Vagina (tissue), 2 donors: Measurements from ENCODE around the gene ALG9. TPM values are rescaled to one million over a fixed set of nuclear protein-coding genes. Genes with fewer than 3 reads are reported as not detected.

Experiments used
- DNase-seq, 2 donors: peaks; one replicate each; pipeline ENCODE4 v3.0.0-alpha.2; 2017; ENCODE audit errors: extremely low spot score in 2 of 2
- H3K27ac ChIP-seq: fragments of 200-600 bp; sonication (generic); one replicate; pipeline ENCODE4 v1.5.1; 2019
- H3K27me3 ChIP-seq: fragments of 200-600 bp; sonication (generic); one replicate; pipeline ENCODE4 v1.5.1; 2019
- H3K36me3 ChIP-seq, 2 donors: fragments of 200-600 bp; sonication (generic); one replicate each; pipeline ENCODE4 v1.5.1; 2017 to 2019
- H3K4me1 ChIP-seq: fragments of 200-600 bp; sonication (generic); one replicate; pipeline ENCODE4 v1.5.1; 2019
- H3K4me3 ChIP-seq, 2 donors: fragments of 200-600 bp; sonication (generic); 1 replicate in 1 of 2; 2 replicates in 1 of 2; pipeline ENCODE4 v1.5.1; 2016 to 2019
- H3K9me3 ChIP-seq: fragments of 200-600 bp; sonication (generic); one replicate; pipeline ENCODE4 v1.5.1; 2019
- CTCF ChIP-seq, 3 experiments: fragments of 450-650 bp in 2 of 3; fragments of 200-600 bp in 1 of 3; sonication (generic) in 1 of 3; IDR thresholded peaks; one replicate each; pipeline ENCODE4 v1.5.1; 2017 to 2019; ENCODE audit warnings: antibody characterized with exemption in 3 of 3, mild to moderate bottlenecking in 2 of 3, moderate library complexity in 2 of 3
- POLR2A ChIP-seq, 2 donors: fragments of 450-650 bp; IDR thresholded peaks; one replicate each; pipeline ENCODE4 v1.6.1; 2017; ENCODE audit warnings: antibody characterized with exemption in 2 of 2, mild to moderate bottlenecking in 2 of 2, moderate library complexity in 2 of 2
- POLR2AphosphoS5 ChIP-seq, 2 donors: sonication (generic); formaldehyde crosslinking; IDR thresholded peaks; one replicate each; pipeline ENCODE4 v1.9.0; 2017; ENCODE audit warnings: antibody characterized with exemption in 2 of 2, mild to moderate bottlenecking in 2 of 2, low read depth in 1 of 2; ENCODE audit not compliant: insufficient read depth in 1 of 2
- intact Hi-C: fragments of 100-400 bp; cut with DNase I; formaldehyde crosslinking; loops from one replicate; pipeline ENCODE4 v1.15.1; 2023
- total RNA-seq: library from RNA; depleted of rRNA; stranded (reverse); fragments of >200 nt; gene quantifications from one replicate; pipeline ENCODE4 v1.2.3, GENCODE V29; 2016

The ALG9 gene
- 31.7 TPM for total RNA-seq

DNA sequence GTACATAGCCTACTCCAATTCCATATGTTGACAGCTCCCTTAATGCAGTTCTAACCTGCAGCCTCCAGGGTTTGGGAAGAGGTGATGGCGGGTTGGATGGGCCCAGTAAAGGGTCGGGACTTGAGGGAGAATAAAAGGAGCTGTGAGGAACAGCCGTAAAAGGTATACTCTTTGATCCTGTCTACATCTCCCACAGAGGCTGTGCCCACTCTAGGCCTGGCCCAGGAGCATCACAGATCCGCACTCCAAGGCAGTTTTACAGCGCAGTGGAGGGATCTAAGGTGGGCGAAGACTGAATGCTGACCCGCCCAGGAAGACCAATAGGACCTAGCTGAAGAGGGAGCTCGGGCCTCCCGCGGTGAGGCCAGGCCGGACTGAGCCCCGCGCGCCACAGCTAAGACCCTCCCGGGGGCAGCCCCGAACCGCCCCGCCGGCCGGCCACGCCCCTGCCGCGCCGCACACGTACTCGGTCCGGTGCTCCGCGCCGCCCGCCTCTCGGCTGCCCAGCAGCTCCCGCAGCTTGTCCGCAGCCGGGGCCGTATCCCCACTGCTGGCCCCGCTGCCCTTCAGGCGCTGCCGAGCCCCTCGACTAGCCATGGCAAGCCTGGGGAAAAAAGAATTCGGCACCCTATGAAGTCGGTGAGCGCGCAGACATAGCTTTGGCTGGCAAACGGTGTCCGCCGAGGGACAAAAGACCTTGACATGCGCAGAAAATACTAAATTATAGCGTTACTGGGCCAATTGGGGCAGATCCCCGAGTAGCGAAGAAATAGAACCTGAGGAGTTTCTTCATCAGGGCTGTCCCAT lies at the start of gene ALG9:
ALG9 (minus strand) TSS at position 696 of the 807 bp plus-strand sequence; CDS start at position 597, 99 bp downstream.
- Histone ChIP-seq H3K27ac (peak within 1 kb of the TSS; percentile 83), H3K36me3 (peaks cover 0 to 18% of the 10 kb centered on the region in 2 donors), H3K27me3 (no peaks in the 10 kb centered on the region), H3K4me3 (peak within 1 kb of the TSS; percentile 62 to 93), H3K9me3 (no peaks in the 10 kb centered on the region), H3K4me1 (peaks cover 16% of the 10 kb centered on the region)
- TF ChIP-seq CTCF (IDR thresholded peaks at IDR 0.05) (peak in 1 of 3 experiments; percentile 22), POLR2A (IDR thresholded peaks at IDR 0.05) (no peak), POLR2AphosphoS5 (IDR thresholded peaks at IDR 0.05; ENCODE audit: insufficient read depth in 1 of 2, low read depth in 1 of 2) (peak; percentile 75 to 91)
- no peak for DNase-seq
- intact Hi-C loops: loop anchor here (10.0 kb wide), 2 partner anchors 54 to 104 kb away; no protein-coding TSS in a partner anchor

DNA sequence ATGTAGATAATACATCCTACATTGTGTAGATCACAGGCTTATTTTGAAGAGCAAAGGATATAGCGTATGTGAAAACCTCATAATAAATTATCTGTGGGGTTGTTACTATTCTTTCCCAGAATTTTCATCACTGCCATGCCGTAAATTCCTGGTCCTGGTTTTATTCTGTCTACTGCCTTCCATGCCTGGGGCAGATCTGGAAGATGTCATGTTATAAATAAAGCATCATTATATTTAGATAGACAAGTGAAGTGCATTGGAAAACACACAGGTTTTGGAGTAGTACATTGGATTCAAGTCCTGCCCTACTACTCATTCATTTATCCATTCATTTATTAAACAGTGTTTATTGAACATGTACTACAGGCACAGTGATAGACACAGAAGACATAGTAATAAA lies 49.5 kb upstream of the ALG9 start:
- intact Hi-C loops: loop anchor here (10.0 kb wide), 1 partner anchor 46 kb away; the partner anchor contains the start of genes ALG9, CFAP68 and FDXACB1
- TF ChIP-seq CTCF (IDR thresholded peaks at IDR 0.05) (no peak), POLR2AphosphoS5 (IDR thresholded peaks at IDR 0.05; ENCODE audit: insufficient read depth in 1 of 2, low read depth in 1 of 2) (no peak), POLR2A (IDR thresholded peaks at IDR 0.05) (no peak)
- Histone ChIP-seq H3K36me3 (no peaks in the 10 kb centered on the region), H3K27ac (no peak overlapping the region), H3K9me3 (no peaks in the 10 kb centered on the region), H3K27me3 (no peaks in the 10 kb centered on the region), H3K4me1 (peaks cover 27% of the 10 kb centered on the region), H3K4me3 (no peak overlapping the region)
- DNase-seq: no peak

- intact Hi-C loops: no loop called here
- H3K27ac ChIP-seq: peak within 1 kb of the TSS; percentile 50
- TF ChIP-seq POLR2A (IDR thresholded peaks at IDR 0.05) (no peak), POLR2AphosphoS5 (IDR thresholded peaks at IDR 0.05; ENCODE audit: insufficient read depth in 1 of 2, low read depth in 1 of 2) (peak in 1 of 2 donors; percentile 54), CTCF (IDR thresholded peaks at IDR 0.05) (no peak)
- DNase-seq: no peak
- H3K9me3 ChIP-seq: no peaks in the 10 kb centered on the region
- peaks cover 32% of the 10 kb centered on the region for H3K4me1 ChIP-seq
- no peaks in the 10 kb centered on the region for H3K36me3 ChIP-seq
- peak within 1 kb of the TSS in 1 of 2 donors; percentile 15 for H3K4me3 ChIP-seq
- H3K27me3 ChIP-seq: no peaks in the 10 kb centered on the region
Observed at GRCh38 chr11:111918390-111919256, 47.2 kb upstream of the ALG9 start, which contains the start of gene C11orf52. Gene C11orf52 (plus strand): TSS chr11:111918913. CDS start chr11:111918973, 60 bp downstream.

DNA sequence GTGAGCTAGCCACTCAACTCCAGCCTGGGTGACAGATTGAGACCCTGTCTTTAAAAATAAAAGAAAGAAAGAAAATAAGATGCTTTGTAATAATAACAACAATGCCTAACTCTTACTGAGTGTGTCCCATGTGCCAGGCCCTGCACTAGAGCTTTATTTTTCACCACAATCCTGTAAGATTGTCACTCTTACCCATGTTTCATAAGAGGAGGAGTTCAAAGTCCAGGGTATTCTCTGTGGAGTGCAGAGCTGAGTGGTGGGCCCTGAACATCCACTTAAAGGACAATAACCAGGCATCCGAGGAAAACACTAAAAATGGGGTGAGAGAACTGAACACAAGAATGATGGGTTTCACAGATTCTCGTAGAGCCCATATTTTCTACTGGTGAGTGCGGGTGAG lies 46.4 kb upstream of the ALG9 start:
- TF ChIP-seq POLR2A (IDR thresholded peaks at IDR 0.05) (no peak), POLR2AphosphoS5 (IDR thresholded peaks at IDR 0.05; ENCODE audit: insufficient read depth in 1 of 2, low read depth in 1 of 2) (no peak), CTCF (IDR thresholded peaks at IDR 0.05) (no peak)
- Histone ChIP-seq H3K27me3 (no peaks in the 10 kb centered on the region), H3K9me3 (no peaks in the 10 kb centered on the region), H3K4me3 (no peak overlapping the region), H3K4me1 (peaks cover 29% of the 10 kb centered on the region), H3K27ac (peak overlapping the region; percentile 50), H3K36me3 (no peaks in the 10 kb centered on the region)
- intact Hi-C loops: no loop called here
- no peak for DNase-seq
